ENCODE data around the gene CCSER1. TPM values are rescaled to one million over a fixed set of nuclear protein-coding genes. Genes with fewer than 3 reads are reported as not detected.

CCSER1 gene
- total and polyA plus RNA-seq, 2 donors (not counting 1 experiment from before 2014, with no cell fraction given) = under 0.01 TPM; not detected in 1

DNA sequence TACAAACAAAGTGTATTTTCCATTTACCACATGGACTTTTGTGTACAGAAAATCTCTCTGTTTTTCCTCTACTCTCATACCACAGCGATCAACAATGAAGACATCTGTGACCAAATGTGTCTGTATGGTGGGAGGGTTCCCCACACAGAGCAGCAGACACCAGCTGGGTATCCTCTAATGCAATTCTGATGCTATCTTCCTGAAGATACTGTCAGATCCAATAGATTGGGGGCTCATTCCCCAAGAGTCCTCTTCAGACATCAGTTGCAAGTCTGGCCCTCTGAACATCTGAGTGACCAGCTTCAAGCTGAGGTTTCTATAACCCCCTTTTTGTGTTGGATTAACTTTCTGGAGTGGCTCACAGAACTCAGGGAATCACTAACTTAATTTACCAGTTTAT, 659.4 kb downstream of the CCSER1 start:
- H3K27ac ChIP-seq (ENCODE audit: insufficient read depth, low read length) = no peak overlapping the region
- H3K4me1 ChIP-seq (ENCODE audit: control insufficient read depth, extremely low read depth, insufficient read depth, low read length) = no peaks in the 10 kb centered on the region
- H4K20me1 ChIP-seq (ENCODE audit: control insufficient read depth, extremely low read depth, insufficient read depth, low read length) = no peaks in the 10 kb centered on the region
- TF ChIP-seq, protein P1, sequence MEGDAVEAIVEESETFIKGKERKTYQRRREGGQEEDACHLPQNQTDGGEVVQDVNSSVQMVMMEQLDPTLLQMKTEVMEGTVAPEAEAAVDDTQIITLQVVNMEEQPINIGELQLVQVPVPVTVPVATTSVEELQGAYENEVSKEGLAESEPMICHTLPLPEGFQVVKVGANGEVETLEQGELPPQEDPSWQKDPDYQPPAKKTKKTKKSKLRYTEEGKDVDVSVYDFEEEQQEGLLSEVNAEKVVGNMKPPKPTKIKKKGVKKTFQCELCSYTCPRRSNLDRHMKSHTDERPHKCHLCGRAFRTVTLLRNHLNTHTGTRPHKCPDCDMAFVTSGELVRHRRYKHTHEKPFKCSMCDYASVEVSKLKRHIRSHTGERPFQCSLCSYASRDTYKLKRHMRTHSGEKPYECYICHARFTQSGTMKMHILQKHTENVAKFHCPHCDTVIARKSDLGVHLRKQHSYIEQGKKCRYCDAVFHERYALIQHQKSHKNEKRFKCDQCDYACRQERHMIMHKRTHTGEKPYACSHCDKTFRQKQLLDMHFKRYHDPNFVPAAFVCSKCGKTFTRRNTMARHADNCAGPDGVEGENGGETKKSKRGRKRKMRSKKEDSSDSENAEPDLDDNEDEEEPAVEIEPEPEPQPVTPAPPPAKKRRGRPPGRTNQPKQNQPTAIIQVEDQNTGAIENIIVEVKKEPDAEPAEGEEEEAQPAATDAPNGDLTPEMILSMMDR (conservative IDR thresholded peaks at IDR 0.05 in 1 of 2, IDR thresholded peaks at IDR 0.05 in 1 of 2; ENCODE audit: low read depth in 1 of 2, low read length in 2 of 2) = no peak
- TF ChIP-seq EZH2 (IDR thresholded peaks at IDR 0.05; ENCODE audit: low read length, missing control alignments) = no peak
- no peaks in the 10 kb centered on the region for H3K9me3 ChIP-seq (ENCODE audit: control insufficient read depth, insufficient read depth, low read depth, low read length)
- no peak overlapping the region for H2AFZ ChIP-seq (ENCODE audit: low read length)
- no peak overlapping the region for H3K4me2 ChIP-seq (ENCODE audit: extremely low read depth, insufficient read depth, low read length)
- DNase-seq (ENCODE audit: low read depth in 2 of 2) = no peak
- H3K9ac ChIP-seq (ENCODE audit: insufficient read depth, low read length) = no peak overlapping the region
- H3K4me3 ChIP-seq (replicated peaks in 1 of 4; ENCODE audit: control extremely low read depth in 1 of 4, insufficient read depth in 1 of 4, low read depth in 3 of 4, low read length in 4 of 4) = no peak overlapping the region
- H3K36me3 ChIP-seq (ENCODE audit: control insufficient read depth, insufficient read depth, low read length) = no peaks in the 10 kb centered on the region
- H3K27me3 ChIP-seq (ENCODE audit: control insufficient read depth, insufficient read depth, low read length) = no peaks in the 10 kb centered on the region
- no peaks in the 10 kb centered on the region for H3K79me2 ChIP-seq (ENCODE audit: control insufficient read depth, insufficient read depth, low read length)

DNA sequence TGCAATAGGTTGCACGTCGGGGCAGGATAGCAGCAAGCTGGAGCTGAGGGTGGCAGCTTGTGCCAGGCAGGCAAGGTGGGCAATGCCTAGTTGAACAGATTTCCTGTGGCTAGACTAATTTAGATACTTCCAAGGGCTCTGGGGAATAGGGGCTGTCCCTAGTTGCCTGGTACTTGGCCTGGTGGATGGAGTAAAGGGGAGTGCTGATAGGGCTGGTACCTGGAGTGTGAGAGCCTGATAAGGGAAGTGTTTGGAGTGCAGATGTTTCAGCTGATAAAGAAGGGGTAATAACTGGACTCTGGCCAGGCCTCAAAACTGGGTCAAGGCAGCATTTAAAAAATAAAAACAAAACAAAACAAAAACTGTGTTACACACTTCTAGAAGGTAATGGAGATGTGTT, 665.5 kb downstream of the CCSER1 start:
- Histone ChIP-seq H3K4me2 (ENCODE audit: extremely low read depth, insufficient read depth, low read length) (no peak overlapping the region), H3K4me1 (ENCODE audit: control insufficient read depth, extremely low read depth, insufficient read depth, low read length) (no peaks in the 10 kb centered on the region), H3K9ac (ENCODE audit: insufficient read depth, low read length) (no peak overlapping the region), H3K9me3 (ENCODE audit: control insufficient read depth, insufficient read depth, low read depth, low read length) (no peaks in the 10 kb centered on the region), H3K36me3 (ENCODE audit: control insufficient read depth, insufficient read depth, low read length) (no peaks in the 10 kb centered on the region), H2AFZ (ENCODE audit: low read length) (no peak overlapping the region), H3K27ac (ENCODE audit: insufficient read depth, low read length) (no peak overlapping the region), H3K79me2 (ENCODE audit: control insufficient read depth, insufficient read depth, low read length) (no peaks in the 10 kb centered on the region), H4K20me1 (ENCODE audit: control insufficient read depth, extremely low read depth, insufficient read depth, low read length) (no peaks in the 10 kb centered on the region), H3K4me3 (replicated peaks in 1 of 4; ENCODE audit: control extremely low read depth in 1 of 4, insufficient read depth in 1 of 4, low read depth in 3 of 4, low read length in 4 of 4) (no peak overlapping the region), H3K27me3 (ENCODE audit: control insufficient read depth, insufficient read depth, low read length) (no peaks in the 10 kb centered on the region)
- no peak for DNase-seq (ENCODE audit: low read depth in 2 of 2)
- TF ChIP-seq, protein P1 (conservative IDR thresholded peaks at IDR 0.05 in 1 of 2, IDR thresholded peaks at IDR 0.05 in 1 of 2; ENCODE audit: low read depth in 1 of 2, low read length in 2 of 2) = no peak
- no peak for TF ChIP-seq EZH2 (IDR thresholded peaks at IDR 0.05; ENCODE audit: low read length, missing control alignments)

DNA sequence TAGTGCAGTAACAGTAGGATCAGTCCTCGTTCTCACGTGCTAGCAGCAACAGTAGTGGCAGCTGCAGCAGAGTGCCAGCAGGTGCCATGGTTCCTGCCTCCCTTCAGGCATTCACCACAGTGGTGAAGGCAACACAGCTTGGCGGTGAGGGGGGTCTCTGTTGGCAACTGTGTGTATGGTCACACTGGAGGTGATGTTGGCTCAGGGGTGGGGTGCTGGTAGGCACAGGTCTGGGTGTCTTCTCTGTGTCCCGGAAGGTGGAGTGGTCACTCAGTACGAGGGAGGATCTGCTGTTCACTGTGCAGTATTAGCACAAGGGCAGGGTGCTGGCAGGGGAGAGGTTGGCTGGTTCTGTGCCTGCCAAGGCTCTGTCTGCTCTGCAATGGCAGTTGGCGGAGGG, 671.8 kb downstream of the CCSER1 start:
- Histone ChIP-seq H3K79me2 (ENCODE audit: control insufficient read depth, insufficient read depth, low read length) (no peaks in the 10 kb centered on the region), H3K4me1 (ENCODE audit: control insufficient read depth, extremely low read depth, insufficient read depth, low read length) (no peaks in the 10 kb centered on the region), H3K27me3 (ENCODE audit: control insufficient read depth, insufficient read depth, low read length) (no peaks in the 10 kb centered on the region), H4K20me1 (ENCODE audit: control insufficient read depth, extremely low read depth, insufficient read depth, low read length) (no peaks in the 10 kb centered on the region), H3K27ac (ENCODE audit: insufficient read depth, low read length) (no peak overlapping the region), H3K9ac (ENCODE audit: insufficient read depth, low read length) (no peak overlapping the region), H3K4me2 (ENCODE audit: extremely low read depth, insufficient read depth, low read length) (no peak overlapping the region), H3K9me3 (ENCODE audit: control insufficient read depth, insufficient read depth, low read depth, low read length) (no peaks in the 10 kb centered on the region), H2AFZ (ENCODE audit: low read length) (no peak overlapping the region), H3K4me3 (replicated peaks in 1 of 4; ENCODE audit: control extremely low read depth in 1 of 4, insufficient read depth in 1 of 4, low read depth in 3 of 4, low read length in 4 of 4) (no peak overlapping the region), H3K36me3 (ENCODE audit: control insufficient read depth, insufficient read depth, low read length) (no peaks in the 10 kb centered on the region)
- DNase-seq (ENCODE audit: low read depth in 2 of 2) = no peak
- TF ChIP-seq EZH2 (IDR thresholded peaks at IDR 0.05; ENCODE audit: low read length, missing control alignments) = no peak
- TF ChIP-seq, protein P1 (conservative IDR thresholded peaks at IDR 0.05 in 1 of 2, IDR thresholded peaks at IDR 0.05 in 1 of 2; ENCODE audit: low read depth in 1 of 2, low read length in 2 of 2) = no peak

Data from fibroblast of lung (primary cell).